Activated naive CD4-positive, alpha-beta T cell treated with anti-CD3 and anti-CD28 coated beads, Interleukin-2, amount 10 ng/mL, durations not matched to agents 7 days and 5 days (primary cell): Measurements from ENCODE around the gene UBE2E1.
A peak's percentile ranks its signal among the peaks of the same experiment; 100 is the strongest.

Experiments
- CTCF ChIA-PET: fragments of 350-600 bp; sonication (Branson Sonifier 250); formaldehyde crosslinking; loops from one replicate; lab custom pipeline; 2021; ENCODE audit warnings: antibody characterized with exemption; lab: Charles Lee
- DNase-seq: peaks from one replicate; pipeline ENCODE4 v3.0.0-alpha.2; 2020
- H3K27ac Mint-ChIP-seq: one replicate; pipeline ENCODE4 v1.8.0; 2021; ENCODE audit warnings: mild to moderate bottlenecking, moderate library complexity, mixed read lengths
- H3K27me3 Mint-ChIP-seq: one replicate; pipeline ENCODE4 v1.8.0; 2021; ENCODE audit warnings: mild to moderate bottlenecking, mixed read lengths
- H3K36me3 Mint-ChIP-seq: one replicate; pipeline ENCODE4 v1.8.0; 2021; ENCODE audit warnings: mixed read lengths
- H3K4me1 Mint-ChIP-seq: one replicate; pipeline ENCODE4 v1.8.0; 2021; ENCODE audit warnings: mixed read lengths
- H3K4me3 Mint-ChIP-seq: one replicate; pipeline ENCODE4 v1.8.0; 2021; ENCODE audit warnings: mild to moderate bottlenecking, moderate library complexity, mixed read lengths
- H3K9me3 Mint-ChIP-seq: one replicate; pipeline ENCODE4 v1.8.0; 2021; ENCODE audit warnings: mixed read lengths

The UBE2E1 gene

GRCh38 chr3:23806534-23807423 lies 1.0 kb downstream of the UBE2E1 start:
- Mint-ChIP-seq H3K27ac (peak overlapping the region; percentile 80), H3K4me3 (peak overlapping the region; percentile 93), H3K4me1 (peaks cover 48% of the 10 kb centered on the region), H3K27me3 (peaks cover 37% of the 10 kb centered on the region), H3K9me3 (no peaks in the 10 kb centered on the region), H3K36me3 (peaks cover 38% of the 10 kb centered on the region)
- CTCF ChIA-PET: interaction anchor here (0.6 to 1.5 kb wide), 2 partner anchors 19 to 52 kb away, joined by 3 to 5 read pairs; no protein-coding TSS in a partner anchor
- DNase-seq: peak; percentile 45

DNA sequence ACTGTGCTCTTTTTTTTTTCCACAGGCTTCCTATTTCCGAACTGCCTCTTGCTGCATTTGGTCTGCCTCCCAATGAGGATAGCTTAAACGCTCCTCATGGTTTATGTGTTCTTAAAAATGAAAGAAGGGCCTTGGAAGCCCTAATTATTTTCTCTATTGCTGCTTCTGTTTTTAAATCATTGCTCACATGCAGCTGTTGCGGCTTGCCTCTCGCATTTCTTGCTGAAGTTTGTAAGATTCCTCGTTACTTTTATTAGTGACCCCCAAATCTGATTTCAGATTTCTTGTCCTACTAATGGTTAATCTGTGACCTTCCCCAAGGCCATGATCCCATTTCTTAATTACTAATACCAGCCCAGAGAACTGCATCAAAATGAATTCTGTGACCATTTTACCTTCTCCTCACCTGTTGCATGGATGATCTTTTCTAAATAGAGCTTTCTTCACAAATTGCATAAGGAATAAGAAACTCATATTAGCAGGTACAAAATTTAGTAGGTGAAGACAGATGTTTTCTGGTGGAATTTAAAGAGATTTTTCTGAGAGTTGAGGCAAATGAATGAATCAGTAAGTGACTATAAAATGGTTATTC lies 1.8 kb downstream of the UBE2E1 start:
- H3K4me1 Mint-ChIP-seq: peaks cover 55% of the 10 kb centered on the region
- H3K27ac Mint-ChIP-seq: peak overlapping the region; percentile 78
- H3K9me3 Mint-ChIP-seq: no peaks in the 10 kb centered on the region
- H3K27me3 Mint-ChIP-seq: peaks cover 34% of the 10 kb centered on the region
- DNase-seq: no peak
- peak overlapping the region; percentile 93 for H3K4me3 Mint-ChIP-seq
- CTCF ChIA-PET: interaction anchor here (0.6 to 1.5 kb wide), 2 partner anchors 18 to 51 kb away, joined by 3 to 5 read pairs; no protein-coding TSS in a partner anchor
- H3K36me3 Mint-ChIP-seq: peaks cover 46% of the 10 kb centered on the region

DNA sequence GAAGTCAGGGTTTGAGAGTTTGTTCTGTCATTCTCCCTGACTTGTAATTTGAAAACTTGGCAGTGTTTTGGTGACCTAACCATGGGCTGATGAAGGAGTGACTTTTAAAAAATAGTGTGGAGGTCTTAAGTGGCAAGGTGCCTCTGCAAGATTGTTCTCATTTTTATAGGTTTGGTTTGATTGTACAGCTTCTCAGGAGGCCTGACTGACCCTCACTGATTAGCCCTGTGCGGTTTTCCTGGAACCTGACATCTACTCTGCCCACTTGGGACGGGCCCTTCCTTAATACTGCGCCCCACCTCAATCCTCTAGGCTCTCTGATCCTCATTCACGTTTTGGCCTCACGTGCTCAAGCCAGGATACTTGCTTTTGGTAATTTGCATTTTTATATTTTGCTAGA lies 2.8 kb downstream of the UBE2E1 start:
- Mint-ChIP-seq H3K27ac (no peak overlapping the region), H3K9me3 (no peaks in the 10 kb centered on the region), H3K36me3 (peaks cover 53% of the 10 kb centered on the region), H3K4me3 (no peak overlapping the region), H3K27me3 (peaks cover 24% of the 10 kb centered on the region), H3K4me1 (peaks cover 58% of the 10 kb centered on the region)
- CTCF ChIA-PET: no interaction called here
- no peak for DNase-seq

DNA sequence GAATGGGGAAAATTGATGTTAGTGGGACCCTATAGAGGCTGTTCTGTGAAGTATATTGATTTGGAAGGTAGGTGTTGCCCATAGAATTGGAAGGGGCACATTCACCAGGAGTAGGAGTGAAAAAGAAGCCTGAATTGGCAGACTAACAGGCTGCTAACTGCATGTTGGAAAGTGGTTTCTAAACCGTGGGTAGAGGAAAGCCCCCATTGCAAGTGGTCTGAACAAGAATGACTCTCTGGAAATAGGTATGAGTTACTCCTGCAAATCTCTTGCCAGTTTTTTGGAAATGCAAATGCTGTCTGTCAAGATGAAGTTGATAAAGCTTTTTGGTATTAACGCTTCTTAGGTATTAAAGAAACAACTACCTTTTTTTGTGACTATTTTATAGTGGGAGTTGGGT lies 3.5 kb downstream of the UBE2E1 start:
- peak overlapping the region; percentile 83 for H3K4me3 Mint-ChIP-seq
- H3K9me3 Mint-ChIP-seq: no peaks in the 10 kb centered on the region
- no peak for DNase-seq
- H3K4me1 Mint-ChIP-seq: peaks cover 59% of the 10 kb centered on the region
- CTCF ChIA-PET: interaction anchor here (0.7 kb wide), 1 partner anchor 19 kb away, joined by 3 read pairs; no protein-coding TSS in a partner anchor
- peaks cover 22% of the 10 kb centered on the region for H3K27me3 Mint-ChIP-seq
- H3K36me3 Mint-ChIP-seq: peaks cover 59% of the 10 kb centered on the region
- H3K27ac Mint-ChIP-seq: no peak overlapping the region

DNA sequence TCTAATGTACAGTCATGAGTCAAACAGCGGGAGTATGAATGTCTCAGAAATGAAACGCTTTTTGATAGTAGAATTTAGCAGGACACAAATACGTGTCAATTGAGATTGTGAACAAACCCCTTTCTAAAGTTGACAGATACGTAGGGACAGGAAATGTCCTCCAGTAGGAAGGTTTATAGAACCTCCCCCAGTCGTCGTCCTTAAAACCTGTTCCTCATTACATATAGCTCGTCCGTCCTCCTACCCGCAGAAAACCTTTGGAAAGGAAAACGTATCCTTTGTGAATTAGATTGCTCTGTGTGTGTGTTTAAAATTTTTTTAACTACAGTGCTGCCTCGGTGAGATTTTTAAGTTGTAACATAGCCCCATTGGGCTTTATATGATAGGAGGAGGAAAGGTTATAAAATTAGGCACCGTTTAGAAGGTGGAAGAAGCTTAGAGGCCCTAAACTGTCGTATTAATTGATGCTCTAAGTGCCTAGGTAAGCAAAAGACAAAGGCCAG lies 4.1 kb downstream of the UBE2E1 start:
- Mint-ChIP-seq H3K9me3 (no peaks in the 10 kb centered on the region), H3K36me3 (peaks cover 61% of the 10 kb centered on the region), H3K27me3 (peaks cover 18% of the 10 kb centered on the region), H3K4me1 (peaks cover 60% of the 10 kb centered on the region), H3K4me3 (peak overlapping the region; percentile 83), H3K27ac (peak overlapping the region; percentile 89)
- no peak for DNase-seq
- CTCF ChIA-PET: no interaction called here

GRCh38 chr3:23810343-23811184 lies 4.8 kb downstream of the UBE2E1 start:
- CTCF ChIA-PET: no interaction called here
- peak; percentile 57 for DNase-seq
- Mint-ChIP-seq H3K9me3 (no peaks in the 10 kb centered on the region), H3K27ac (peak overlapping the region; percentile 93), H3K4me3 (peak overlapping the region; percentile 91), H3K4me1 (peaks cover 59% of the 10 kb centered on the region), H3K27me3 (peaks cover 12% of the 10 kb centered on the region), H3K36me3 (peaks cover 68% of the 10 kb centered on the region)

GRCh38 chr3:23811185-23811527 lies 5.4 kb downstream of the UBE2E1 start:
- Mint-ChIP-seq H3K9me3 (no peaks in the 10 kb centered on the region), H3K4me3 (peak overlapping the region; percentile 91), H3K27ac (peak overlapping the region; percentile 93), H3K4me1 (peaks cover 63% of the 10 kb centered on the region), H3K36me3 (peaks cover 68% of the 10 kb centered on the region), H3K27me3 (peaks cover 8% of the 10 kb centered on the region)
- DNase-seq: no peak
- CTCF ChIA-PET: no interaction called here

GRCh38 chr3:23811919-23812318 lies 6.2 kb downstream of the UBE2E1 start:
- CTCF ChIA-PET: no interaction called here
- no peak for DNase-seq
- H3K9me3 Mint-ChIP-seq: no peaks in the 10 kb centered on the region
- H3K27ac Mint-ChIP-seq: peak overlapping the region; percentile 93
- peaks cover 4% of the 10 kb centered on the region for H3K27me3 Mint-ChIP-seq
- H3K4me1 Mint-ChIP-seq: peaks cover 63% of the 10 kb centered on the region
- peaks cover 70% of the 10 kb centered on the region for H3K36me3 Mint-ChIP-seq
- peak overlapping the region; percentile 91 for H3K4me3 Mint-ChIP-seq

- Mint-ChIP-seq H3K36me3 (peaks cover 50% of the 10 kb centered on the region), H3K4me3 (no peak overlapping the region), H3K9me3 (no peaks in the 10 kb centered on the region), H3K4me1 (peaks cover 34% of the 10 kb centered on the region), H3K27ac (no peak overlapping the region), H3K27me3 (no peaks in the 10 kb centered on the region)
- CTCF ChIA-PET: no interaction called here
- no peak for DNase-seq
Observed at GRCh38 chr3:23815879-23816278, 10.1 kb downstream of the UBE2E1 start.

- Mint-ChIP-seq H3K36me3 (peaks cover 48% of the 10 kb centered on the region), H3K4me3 (no peak overlapping the region), H3K4me1 (peaks cover 28% of the 10 kb centered on the region), H3K27ac (no peak overlapping the region), H3K27me3 (no peaks in the 10 kb centered on the region), H3K9me3 (no peaks in the 10 kb centered on the region)
- DNase-seq: no peak
- CTCF ChIA-PET: no interaction called here
Observed at GRCh38 chr3:23816721-23817120, 11.0 kb downstream of the UBE2E1 start.

GRCh38 chr3:23817508-23818223 lies 11.9 kb downstream of the UBE2E1 start:
- CTCF ChIA-PET: interaction anchor here (0.9 kb wide), 1 partner anchor 10 kb away, joined by 3 read pairs; no protein-coding TSS in a partner anchor
- H3K4me1 Mint-ChIP-seq: peaks cover 19% of the 10 kb centered on the region
- no peak for DNase-seq
- H3K9me3 Mint-ChIP-seq: no peaks in the 10 kb centered on the region
- H3K4me3 Mint-ChIP-seq: no peak overlapping the region
- H3K27ac Mint-ChIP-seq: no peak overlapping the region
- H3K36me3 Mint-ChIP-seq: peaks cover 42% of the 10 kb centered on the region
- no peaks in the 10 kb centered on the region for H3K27me3 Mint-ChIP-seq

- CTCF ChIA-PET: no interaction called here
- DNase-seq: no peak
- H3K27me3 Mint-ChIP-seq: no peaks in the 10 kb centered on the region
- H3K36me3 Mint-ChIP-seq: peaks cover 30% of the 10 kb centered on the region
- H3K4me1 Mint-ChIP-seq: peaks cover 19% of the 10 kb centered on the region
- no peak overlapping the region for H3K27ac Mint-ChIP-seq
- H3K9me3 Mint-ChIP-seq: no peaks in the 10 kb centered on the region
- no peak overlapping the region for H3K4me3 Mint-ChIP-seq
Observed at GRCh38 chr3:23819599-23820360, 14.0 kb downstream of the UBE2E1 start.

GRCh38 chr3:23820888-23821287 lies 15.1 kb downstream of the UBE2E1 start:
- H3K27me3 Mint-ChIP-seq: no peaks in the 10 kb centered on the region
- no peak for DNase-seq
- no peak overlapping the region for H3K27ac Mint-ChIP-seq
- CTCF ChIA-PET: no interaction called here
- H3K4me1 Mint-ChIP-seq: peaks cover 13% of the 10 kb centered on the region
- H3K4me3 Mint-ChIP-seq: no peak overlapping the region
- H3K36me3 Mint-ChIP-seq: peaks cover 28% of the 10 kb centered on the region
- H3K9me3 Mint-ChIP-seq: no peaks in the 10 kb centered on the region
